Measurements from ENCODE around the gene STYXL2. TPM values are rescaled to one million over a fixed set of nuclear protein-coding genes. Genes with fewer than 3 reads are reported as not detected.

The STYXL2 gene
- total RNA-seq, 1 donor from 2014 or later = 0.06 TPM

GRCh38 chr1:167130829-167131510, 37.1 kb downstream of the STYXL2 start:
- Histone ChIP-seq H3K79me2 (ENCODE audit: low read depth) (no peaks in the 10 kb centered on the region), H3K36me3 (no peaks in the 10 kb centered on the region), H3K27ac (no peak overlapping the region), H3K27me3 (no peaks in the 10 kb centered on the region), H3K4me3 (no peak overlapping the region), H3K4me2 (no peak overlapping the region), H4K20me1 (ENCODE audit: low read depth) (no peaks in the 10 kb centered on the region), H3K9me3 (ENCODE audit: low read depth) (no peaks in the 10 kb centered on the region), H3K4me1 (peaks cover 25% of the 10 kb centered on the region), H2AFZ (replicated peaks) (no peak overlapping the region), H3K9ac (no peak overlapping the region), H3F3A (ENCODE audit: low read depth) (peaks cover 9% of the 10 kb centered on the region)
- TF ChIP-seq EZH2 (IDR thresholded peaks at IDR 0.05) (no peak), EZH2phosphoT487 (IDR thresholded peaks at IDR 0.05) (no peak), CTCF (IDR thresholded peaks at IDR 0.05) (no peak)
- H3K9me3 Mint-ChIP-seq = peaks cover 4% of the 10 kb centered on the region
- H3K4me1 Mint-ChIP-seq = peaks cover 14% of the 10 kb centered on the region
- no peaks in the 10 kb centered on the region for H3K36me3 Mint-ChIP-seq
- H3K27me3 Mint-ChIP-seq (ENCODE audit: insufficient read depth, low read depth) = peaks cover 2% of the 10 kb centered on the region
- H3K27ac Mint-ChIP-seq = no peak overlapping the region
- H3K4me3 Mint-ChIP-seq = no peak overlapping the region
- DNase-seq (ENCODE audit: low spot score) = no peak

- Mint-ChIP-seq H3K4me1 (peaks cover 27% of the 10 kb centered on the region), H3K4me3 (no peak overlapping the region), H3K27ac (peak overlapping the region; percentile 6), H3K36me3 (no peaks in the 10 kb centered on the region), H3K27me3 (ENCODE audit: insufficient read depth, low read depth) (no peaks in the 10 kb centered on the region), H3K9me3 (peaks cover 2% of the 10 kb centered on the region)
- Histone ChIP-seq H3K4me3 (no peak overlapping the region), H3F3A (ENCODE audit: low read depth) (peaks cover 24% of the 10 kb centered on the region), H2AFZ (replicated peaks) (no peak overlapping the region), H3K9ac (no peak overlapping the region), H3K36me3 (no peaks in the 10 kb centered on the region), H3K79me2 (ENCODE audit: low read depth) (no peaks in the 10 kb centered on the region), H3K4me2 (no peak overlapping the region), H3K4me1 (peaks cover 40% of the 10 kb centered on the region), H4K20me1 (ENCODE audit: low read depth) (no peaks in the 10 kb centered on the region), H3K9me3 (ENCODE audit: low read depth) (no peaks in the 10 kb centered on the region), H3K27me3 (no peaks in the 10 kb centered on the region), H3K27ac (no peak overlapping the region)
- no peak for DNase-seq (ENCODE audit: low spot score)
- TF ChIP-seq EZH2 (IDR thresholded peaks at IDR 0.05) = no peak
- no peak for TF ChIP-seq CTCF (IDR thresholded peaks at IDR 0.05)
- TF ChIP-seq EZH2phosphoT487 (IDR thresholded peaks at IDR 0.05) = no peak
Observed at GRCh38 chr1:167132301-167133010, 38.6 kb downstream of the STYXL2 start.

GRCh38 chr1:167135281-167135840, 41.5 kb downstream of the STYXL2 start:
- Histone ChIP-seq H4K20me1 (ENCODE audit: low read depth) (no peaks in the 10 kb centered on the region), H3F3A (ENCODE audit: low read depth) (peaks cover 39% of the 10 kb centered on the region), H3K4me2 (no peak overlapping the region), H3K9me3 (ENCODE audit: low read depth) (no peaks in the 10 kb centered on the region), H3K27me3 (no peaks in the 10 kb centered on the region), H3K27ac (no peak overlapping the region), H3K9ac (no peak overlapping the region), H3K4me3 (no peak overlapping the region), H2AFZ (replicated peaks) (no peak overlapping the region), H3K4me1 (peaks cover 46% of the 10 kb centered on the region), H3K36me3 (no peaks in the 10 kb centered on the region), H3K79me2 (ENCODE audit: low read depth) (no peaks in the 10 kb centered on the region)
- Mint-ChIP-seq H3K4me3 (no peak overlapping the region), H3K36me3 (no peaks in the 10 kb centered on the region), H3K27me3 (ENCODE audit: insufficient read depth, low read depth) (no peaks in the 10 kb centered on the region), H3K27ac (no peak overlapping the region), H3K9me3 (peaks cover 2% of the 10 kb centered on the region), H3K4me1 (peaks cover 49% of the 10 kb centered on the region)
- no peak for TF ChIP-seq EZH2 (IDR thresholded peaks at IDR 0.05)
- no peak for TF ChIP-seq CTCF (IDR thresholded peaks at IDR 0.05)
- peak; percentile 35 for DNase-seq (ENCODE audit: low spot score)
